Left kidney (tissue), 2 donors: Measurements from ENCODE around the gene MUL1. TPM values are rescaled to one million over a fixed set of nuclear protein-coding genes. Genes with fewer than 3 reads are reported as not detected.
A peak's percentile ranks its signal among the peaks of the same experiment; 100 is the strongest.

Experiments used
- DNase-seq: peaks from one replicate; pipeline ENCODE4 v3.0.0-alpha.2; 2013
- polyA plus RNA-seq: library from polyadenylated mRNA; unstranded; fragments of 120-200 nt; gene quantifications from one replicate; pipeline ENCODE4 v1.2.1, GENCODE V29; 2013; ENCODE audit not compliant: insufficient read length

Gene MUL1
- polyA plus RNA-seq, 1 donor = 32.5 TPM

GRCh38 chr1:20472860-20473711 is 34.9 kb downstream of the MUL1 start:
- peak; percentile 77 for DNase-seq

GRCh38 chr1:20472121-20472520 is 35.8 kb downstream of the MUL1 start:
- DNase-seq = no peak

GRCh38 chr1:20470194-20470593 is 37.8 kb downstream of the MUL1 start:
- no peak for DNase-seq

GRCh38 chr1:20469406-20470076 is 38.4 kb downstream of the MUL1 start:
- DNase-seq = no peak

- DNase-seq = no peak
Measured at GRCh38 chr1:20466273-20466672, 41.7 kb downstream of the MUL1 start.

- no peak for DNase-seq
Measured at GRCh38 chr1:20465187-20465586, 42.8 kb downstream of the MUL1 start.

GRCh38 chr1:20463502-20463901 is 44.4 kb downstream of the MUL1 start:
- DNase-seq = no peak

GRCh38 chr1:20462397-20462796 is 45.6 kb downstream of the MUL1 start:
- no peak for DNase-seq

- DNase-seq = no peak
Measured at GRCh38 chr1:20458717-20459116, 49.2 kb downstream of the MUL1 start.

GRCh38 chr1:20454004-20454403 is 53.9 kb downstream of the MUL1 start:
- DNase-seq = no peak

- no peak for DNase-seq
Measured at GRCh38 chr1:20449735-20450311, 58.1 kb downstream of the MUL1 start.

Other genes starting within 250 kb of the MUL1 start
- 2.5 TPM for gene VWA5B1, start 217.3 kb downstream of the MUL1 start, polyA plus RNA-seq
- gene CAMK2N1, start 21.9 kb downstream of the MUL1 start, polyA plus RNA-seq = 69.6 TPM
- 1.00 TPM for gene FAM43B, start 44.4 kb upstream of the MUL1 start, polyA plus RNA-seq
- gene CDA, start 80.9 kb upstream of the MUL1 start, polyA plus RNA-seq = 3.8 TPM
- 64.8 TPM for gene PINK1, start 125.3 kb upstream of the MUL1 start, polyA plus RNA-seq
- 221 TPM for gene DDOST, start 153.2 kb upstream of the MUL1 start, polyA plus RNA-seq
- gene KIF17, start 209.9 kb upstream of the MUL1 start, polyA plus RNA-seq = 4.3 TPM
- gene SH2D5, start 224.6 kb upstream of the MUL1 start, polyA plus RNA-seq = 0.86 TPM